H54 (cell line): ENCODE data around the gene ASNS.
"Not testable (repeated sequence)": the region's sequence is repeated elsewhere in the genome, so short reads cannot be mapped to it uniquely, and the experiment has no call there.

ENCODE experiments used
- DNase-seq: peaks from one replicate; pipeline ENCODE4 v3.0.0; 2011; ENCODE audit warnings: low spot score, mixed read lengths; ENCODE audit not compliant: insufficient read length
- FAIRE-seq: peaks from 3 replicates; lab custom pipeline; 2011; peaks lifted over from hg19 to GRCh38; lab: Jason Lieb, UNC
- POLR2A ChIP-seq: IDR thresholded peaks from 2 replicates; pipeline ENCODE4 v1.6.1; 2011; ENCODE audit warnings: low read depth, mild to moderate bottlenecking, low read length

ASNS gene

GRCh38 chr7:97857544-97857943 lies 14.7 kb downstream of the ASNS start:
- no peak for DNase-seq
- no peak for FAIRE-seq
- TF ChIP-seq POLR2A: no peak

- FAIRE-seq: no peak
- no peak for DNase-seq
- TF ChIP-seq POLR2A: no peak
Measured at GRCh38 chr7:97851683-97852082, 20.5 kb downstream of the ASNS start.

- not testable (repeated sequence) for FAIRE-seq, DNase-seq
Measured at GRCh38 chr7:97850262-97851031, 21.8 kb downstream of the ASNS start.

- no peak for DNase-seq
- TF ChIP-seq POLR2A: no peak
- FAIRE-seq: no peak
Measured at GRCh38 chr7:97847791-97848190, 24.4 kb downstream of the ASNS start.

GRCh38 chr7:97846945-97847344 lies 25.3 kb downstream of the ASNS start:
- FAIRE-seq (no peak), DNase-seq (no peak)
- no peak for TF ChIP-seq POLR2A

GRCh38 chr7:97845622-97846203 lies 26.5 kb downstream of the ASNS start:
- TF ChIP-seq POLR2A: no peak
- FAIRE-seq: no peak
- DNase-seq: no peak

GRCh38 chr7:97844036-97844435 lies 28.2 kb downstream of the ASNS start:
- no peak for TF ChIP-seq POLR2A
- no peak for FAIRE-seq
- no peak for DNase-seq

GRCh38 chr7:97842772-97843345 lies 29.3 kb downstream of the ASNS start:
- DNase-seq: no peak
- no peak for TF ChIP-seq POLR2A
- no peak for FAIRE-seq

- FAIRE-seq: no peak
- no peak for DNase-seq
- TF ChIP-seq POLR2A: no peak
Measured at GRCh38 chr7:97842006-97842405, 30.2 kb downstream of the ASNS start.

GRCh38 chr7:97835296-97836138 lies 36.7 kb downstream of the ASNS start:
- no peak for TF ChIP-seq POLR2A
- DNase-seq: peak; percentile 13
- FAIRE-seq: peak; percentile 81

GRCh38 chr7:97819161-97819560 lies 53.0 kb downstream of the ASNS start:
- no peak for TF ChIP-seq POLR2A
- no peak for DNase-seq
- no peak for FAIRE-seq

- TF ChIP-seq POLR2A: no peak
- DNase-seq: no peak
- FAIRE-seq: no peak
Measured at GRCh38 chr7:97818066-97818663, 54.0 kb downstream of the ASNS start.
